A673 (cell line): ENCODE measurements around the gene ZNF714.

Source experiments
- CTCF ChIP-seq: fragments of 300-800, 200-600 bp; sonication (generic); conservative IDR thresholded peaks from 2 replicates; pipeline ENCODE4 v1.5.1; 2017; ENCODE audit warnings: low read depth, mild to moderate bottlenecking, antibody characterized with exemption, low read length, moderate library complexity, mixed read lengths
- EZH2 ChIP-seq: fragments of 200-600 bp; sonication (generic); IDR thresholded peaks from 2 replicates; pipeline ENCODE4 v1.6.1; 2017; ENCODE audit warnings: borderline replicate concordance, low read depth, mild to moderate bottlenecking, mixed read lengths, antibody characterized with exemption, low read length; ENCODE audit not compliant: poor library complexity, severe bottlenecking

- TF ChIP-seq EZH2 (no peak), CTCF (no peak)
These were observed 52.9 kb downstream of the ZNF714 start for GRCh38 chr19:21134934-21135366.
